Fibroblast of the aortic adventitia (primary cell): ENCODE data around the gene MYH10. TPM values are rescaled to one million over a fixed set of nuclear protein-coding genes. Genes with fewer than 3 reads are reported as not detected.
A peak's percentile ranks its signal among the peaks of the same experiment; 100 is the strongest.

Source experiments
- DNase-seq: peaks from one replicate; pipeline ENCODE4 v3.0.0-alpha.2; 2010; ENCODE audit warnings: low read depth
- H3K4me3 ChIP-seq: 2 replicates; pipeline ENCODE4 v1.5.1; 2011; ENCODE audit warnings: low read depth, mild to moderate bottlenecking, control low read depth, low read length, moderate library complexity
- CTCF ChIP-seq: IDR thresholded peaks from 2 replicates; pipeline ENCODE4 v1.5.1; 2011; ENCODE audit warnings: mild to moderate bottlenecking, low read length, control low read depth, inconsistent platforms; ENCODE audit not compliant: insufficient read depth
- total RNA-seq: library from RNA; depleted of rRNA; stranded (reverse); fragments of >200 nt; gene quantifications from 2 replicates; pipeline ENCODE4 v1.2.3, GENCODE V29; 2012; ENCODE audit warnings: low replicate concordance

MYH10 gene
- total RNA-seq, 1 donor = 85.7 TPM

GRCh38 chr17:8670421-8670820, 39.9 kb upstream of the MYH10 start:
- DNase-seq = peak; percentile 32
- TF ChIP-seq CTCF = no peak
- H3K4me3 ChIP-seq = no peak overlapping the region

GRCh38 chr17:8668176-8668740, 37.7 kb upstream of the MYH10 start:
- no peak overlapping the region for H3K4me3 ChIP-seq
- DNase-seq = no peak
- no peak for TF ChIP-seq CTCF

- peak; percentile 17 for DNase-seq
- H3K4me3 ChIP-seq = no peak overlapping the region
- TF ChIP-seq CTCF = no peak
Measured at GRCh38 chr17:8667421-8667820, 36.9 kb upstream of the MYH10 start.

GRCh38 chr17:8665684-8666083, 35.2 kb upstream of the MYH10 start:
- no peak overlapping the region for H3K4me3 ChIP-seq
- TF ChIP-seq CTCF = no peak
- DNase-seq = no peak

GRCh38 chr17:8664456-8665126, 34.1 kb upstream of the MYH10 start:
- H3K4me3 ChIP-seq = no peak overlapping the region
- no peak for DNase-seq
- no peak for TF ChIP-seq CTCF

GRCh38 chr17:8662973-8663372, 32.4 kb upstream of the MYH10 start:
- no peak for TF ChIP-seq CTCF
- no peak for DNase-seq
- H3K4me3 ChIP-seq = no peak overlapping the region
